ENCODE results near the gene RGCC.

GRCh38 chr13:41455725-41456419 is 1.5 kb upstream of the RGCC start:
- TF ChIP-seq CTCF (IDR thresholded peaks at IDR 0.05) (no peak), POLR2A (IDR thresholded peaks at IDR 0.05) (no peak)

Measured in lower leg skin (tissue), 3 donors.